SU-DHL-6 (cell line): Measurements from ENCODE around the gene MGST1.

Source experiments
- H2AFZ ChIP-seq: fragments of 200-600 bp; sonication (generic); 2 replicates; pipeline ENCODE4 v1.6.1; 2014; ENCODE audit warnings: low read depth, mild to moderate bottlenecking, moderate library complexity, mixed read lengths, antibody characterized with exemption, low read length; ENCODE audit not compliant: severe bottlenecking
- H3F3A ChIP-seq: fragments of 200-600 bp; shearing (Covaris generic); 2 replicates; pipeline ENCODE4 v1.6.0; 2016; ENCODE audit warnings: antibody characterized with exemption, mild to moderate bottlenecking; ENCODE audit not compliant: insufficient read depth
- H3K27ac ChIP-seq: fragments of 200-600 bp; sonication (generic); 2 replicates; pipeline ENCODE4 v1.5.1; 2016; ENCODE audit warnings: low read depth, mild to moderate bottlenecking, low read length, moderate library complexity, mixed read lengths
- H3K27me3 ChIP-seq: fragments of 200-600 bp; sonication (generic), shearing (Covaris generic); 2 replicates; pipeline ENCODE4 v1.6.0; 2014; ENCODE audit warnings: mild to moderate bottlenecking, low read length
- H3K36me3 ChIP-seq: fragments of 200-600 bp; sonication (generic); 2 replicates; pipeline ENCODE4 v1.6.1; 2014; ENCODE audit warnings: mild to moderate bottlenecking, low read length, mixed read lengths
- H3K4me2 ChIP-seq: fragments of 300-600, 200-600 bp; shearing (Covaris generic), sonication (generic); 2 replicates; pipeline ENCODE4 v1.6.0; 2014; ENCODE audit warnings: low read length, low read depth, mild to moderate bottlenecking; ENCODE audit not compliant: poor library complexity, severe bottlenecking
- H3K4me3 ChIP-seq: fragments of 200-600 bp; sonication (generic); 2 replicates; pipeline ENCODE4 v1.5.1; 2014; ENCODE audit warnings: antibody characterized with exemption, low read length, mild to moderate bottlenecking, mixed read lengths; ENCODE audit not compliant: insufficient read depth, poor library complexity, severe bottlenecking
- H3K79me2 ChIP-seq: fragments of 200-600 bp; sonication (generic); 2 replicates; pipeline ENCODE4 v1.6.1; 2014; ENCODE audit warnings: mild to moderate bottlenecking, low read length, moderate library complexity; ENCODE audit not compliant: insufficient read depth
- H3K9ac ChIP-seq: fragments of 200-600 bp; sonication (generic); 2 replicates; pipeline ENCODE4 v1.7.0; 2014; ENCODE audit warnings: mild to moderate bottlenecking, low read length
- H3K9me2 ChIP-seq: fragments of 200-600 bp; sonication (generic); replicated peaks from 2 replicates; pipeline ENCODE4 v1.6.1; 2014; ENCODE audit warnings: low read length; ENCODE audit not compliant: insufficient read depth
- H3K9me3 ChIP-seq: fragments of 200-600 bp; sonication (generic); 2 replicates; pipeline ENCODE4 v1.6.1; 2014; ENCODE audit warnings: low read length, mixed read lengths; ENCODE audit not compliant: insufficient read depth
- H4K20me1 ChIP-seq: fragments of 200-600 bp; sonication (generic); 2 replicates; pipeline ENCODE4 v1.6.1; 2014; ENCODE audit warnings: low read depth, mild to moderate bottlenecking, antibody characterized with exemption, low read length, moderate library complexity, mixed read lengths
- EZH2phosphoT487 ChIP-seq: fragments of 200-600 bp; sonication (generic), shearing (Covaris generic); conservative IDR thresholded peaks from 2 replicates; pipeline ENCODE4 v1.6.1; 2018; ENCODE audit warnings: mild to moderate bottlenecking, antibody characterized with exemption, low read length, moderate library complexity, mixed read lengths
- TF ChIP-seq, protein P1 (sequence below): fragments of 200-600 bp; sonication (generic); IDR thresholded peaks from one replicate; pipeline ENCODE4 v1.5.1; 2017; ENCODE audit warnings: antibody characterized with exemption, mild to moderate bottlenecking, low read length, moderate library complexity; ENCODE audit not compliant: insufficient read depth, poor library complexity, severe bottlenecking

The MGST1 gene

GRCh38 chr12:16359512-16360491, 12.4 kb downstream of the MGST1 start:
- no peaks in the 10 kb centered on the region for H3K79me2 ChIP-seq
- TF ChIP-seq EZH2phosphoT487: no peak
- TF ChIP-seq, protein P1, sequence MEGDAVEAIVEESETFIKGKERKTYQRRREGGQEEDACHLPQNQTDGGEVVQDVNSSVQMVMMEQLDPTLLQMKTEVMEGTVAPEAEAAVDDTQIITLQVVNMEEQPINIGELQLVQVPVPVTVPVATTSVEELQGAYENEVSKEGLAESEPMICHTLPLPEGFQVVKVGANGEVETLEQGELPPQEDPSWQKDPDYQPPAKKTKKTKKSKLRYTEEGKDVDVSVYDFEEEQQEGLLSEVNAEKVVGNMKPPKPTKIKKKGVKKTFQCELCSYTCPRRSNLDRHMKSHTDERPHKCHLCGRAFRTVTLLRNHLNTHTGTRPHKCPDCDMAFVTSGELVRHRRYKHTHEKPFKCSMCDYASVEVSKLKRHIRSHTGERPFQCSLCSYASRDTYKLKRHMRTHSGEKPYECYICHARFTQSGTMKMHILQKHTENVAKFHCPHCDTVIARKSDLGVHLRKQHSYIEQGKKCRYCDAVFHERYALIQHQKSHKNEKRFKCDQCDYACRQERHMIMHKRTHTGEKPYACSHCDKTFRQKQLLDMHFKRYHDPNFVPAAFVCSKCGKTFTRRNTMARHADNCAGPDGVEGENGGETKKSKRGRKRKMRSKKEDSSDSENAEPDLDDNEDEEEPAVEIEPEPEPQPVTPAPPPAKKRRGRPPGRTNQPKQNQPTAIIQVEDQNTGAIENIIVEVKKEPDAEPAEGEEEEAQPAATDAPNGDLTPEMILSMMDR: peak; percentile 82
- no peak overlapping the region for H2AFZ ChIP-seq
- H3K36me3 ChIP-seq: no peaks in the 10 kb centered on the region
- H3K4me2 ChIP-seq: no peak overlapping the region
- no peaks in the 10 kb centered on the region for H4K20me1 ChIP-seq
- H3K4me3 ChIP-seq: no peak overlapping the region
- H3F3A ChIP-seq: no peaks in the 10 kb centered on the region
- H3K9ac ChIP-seq: no peak overlapping the region
- no peaks in the 10 kb centered on the region for H3K9me3 ChIP-seq
- H3K9me2 ChIP-seq: no peaks in the 10 kb centered on the region
- no peaks in the 10 kb centered on the region for H3K27me3 ChIP-seq
- H3K27ac ChIP-seq: no peak overlapping the region

- H2AFZ ChIP-seq: no peak overlapping the region
- no peaks in the 10 kb centered on the region for H3K9me2 ChIP-seq
- H3K9me3 ChIP-seq: no peaks in the 10 kb centered on the region
- H3K36me3 ChIP-seq: no peaks in the 10 kb centered on the region
- no peaks in the 10 kb centered on the region for H4K20me1 ChIP-seq
- no peaks in the 10 kb centered on the region for H3F3A ChIP-seq
- no peak for TF ChIP-seq EZH2phosphoT487
- TF ChIP-seq, protein P1: no peak
- H3K79me2 ChIP-seq: no peaks in the 10 kb centered on the region
- no peak overlapping the region for H3K4me2 ChIP-seq
- no peak overlapping the region for H3K27ac ChIP-seq
- no peak overlapping the region for H3K4me3 ChIP-seq
- H3K9ac ChIP-seq: no peak overlapping the region
- H3K27me3 ChIP-seq: no peaks in the 10 kb centered on the region
These were observed 13.8 kb downstream of the MGST1 start for GRCh38 chr12:16361142-16361783.

- H3K36me3 ChIP-seq: no peaks in the 10 kb centered on the region
- no peaks in the 10 kb centered on the region for H4K20me1 ChIP-seq
- no peaks in the 10 kb centered on the region for H3K9me3 ChIP-seq
- H3F3A ChIP-seq: no peaks in the 10 kb centered on the region
- H3K9ac ChIP-seq: no peak overlapping the region
- H3K27me3 ChIP-seq: no peaks in the 10 kb centered on the region
- H3K4me2 ChIP-seq: no peak overlapping the region
- H3K4me3 ChIP-seq: no peak overlapping the region
- no peak overlapping the region for H3K27ac ChIP-seq
- TF ChIP-seq, protein P1: no peak
- no peak for TF ChIP-seq EZH2phosphoT487
- no peaks in the 10 kb centered on the region for H3K9me2 ChIP-seq
- H3K79me2 ChIP-seq: no peaks in the 10 kb centered on the region
- H2AFZ ChIP-seq: no peak overlapping the region
These were observed 15.1 kb downstream of the MGST1 start for GRCh38 chr12:16362550-16362949.
